Measurements from ENCODE around the gene MAP7. TPM values are rescaled to one million over a fixed set of nuclear protein-coding genes. Genes with fewer than 3 reads are reported as not detected.
"Not testable (repeated sequence)": the region's sequence is repeated elsewhere in the genome, so short reads cannot be mapped to it uniquely, and the experiment has no call there.

The MAP7 gene
- total RNA-seq, 2 experiments from 2014 or later = not detected

- Histone ChIP-seq H3K4me1 (ENCODE audit: insufficient read depth, low read length, poor library complexity, severe bottlenecking) (no peaks in the 10 kb centered on the region), H3K36me3 (ENCODE audit: insufficient read depth, low read length) (no peaks in the 10 kb centered on the region), H3K27ac (ENCODE audit: low read depth, low read length, poor library complexity, severe bottlenecking) (no peak overlapping the region), H3K4me3 (ENCODE audit: low read depth, low read length, poor library complexity, severe bottlenecking) (no peak overlapping the region), H3K9me2 (ENCODE audit: insufficient read depth, low read length) (no peaks in the 10 kb centered on the region), H4K20me1 (ENCODE audit: insufficient read depth, low read length) (no peaks in the 10 kb centered on the region), H3K4me2 (ENCODE audit: low read length) (no peak overlapping the region), H2AFZ (ENCODE audit: low read length) (no peak overlapping the region), H3K79me2 (ENCODE audit: insufficient read depth, low read depth, low read length) (no peaks in the 10 kb centered on the region), H3K9me3 (ENCODE audit: low read length) (no peaks in the 10 kb centered on the region)
- TF ChIP-seq EZH2phosphoT487 (IDR thresholded peaks at IDR 0.05; ENCODE audit: borderline replicate concordance, low read depth, low read length) (no peak), CTCF (conservative IDR thresholded peaks at IDR 0.05; ENCODE audit: low read length) (no peak)
- ChIA-PET POLR2A (interaction anchor here (0.7 kb wide), 1 partner anchor 10 kb away, joined by 3 read pairs; no protein-coding TSS in a partner anchor), CTCF (ENCODE audit: unreplicated experiment) (no interaction called here)
- BruUV-seq (replicated peaks) = no TSS peak
- intact Hi-C loops (cut with micrococcal nuclease; ENCODE audit: unreplicated experiment) = no loop called here
- DNase-seq (ENCODE audit: low spot score) = no peak
These were observed 171.3 kb downstream of the MAP7 start for GRCh38 chr6:136378888-136379287.

GRCh38 chr6:136375836-136376235 lies 174.4 kb downstream of the MAP7 start:
- CTCF ChIA-PET (ENCODE audit: unreplicated experiment) = not testable (repeated sequence)

GRCh38 chr6:136371959-136372358 lies 178.3 kb downstream of the MAP7 start:
- TF ChIP-seq CTCF (conservative IDR thresholded peaks at IDR 0.05; ENCODE audit: low read length) = no peak
- no peak for TF ChIP-seq EZH2phosphoT487 (IDR thresholded peaks at IDR 0.05; ENCODE audit: borderline replicate concordance, low read depth, low read length)
- Histone ChIP-seq H3K4me3 (ENCODE audit: low read depth, low read length, poor library complexity, severe bottlenecking) (no peak overlapping the region), H2AFZ (ENCODE audit: low read length) (no peak overlapping the region), H3K9me2 (ENCODE audit: insufficient read depth, low read length) (no peaks in the 10 kb centered on the region), H3K79me2 (ENCODE audit: insufficient read depth, low read depth, low read length) (no peaks in the 10 kb centered on the region), H3K36me3 (ENCODE audit: insufficient read depth, low read length) (no peaks in the 10 kb centered on the region), H3K4me2 (ENCODE audit: low read length) (no peak overlapping the region), H3K27ac (ENCODE audit: low read depth, low read length, poor library complexity, severe bottlenecking) (no peak overlapping the region), H3K4me1 (ENCODE audit: insufficient read depth, low read length, poor library complexity, severe bottlenecking) (no peaks in the 10 kb centered on the region), H3K9me3 (ENCODE audit: low read length) (no peaks in the 10 kb centered on the region), H4K20me1 (ENCODE audit: insufficient read depth, low read length) (no peaks in the 10 kb centered on the region)
- intact Hi-C loops (cut with micrococcal nuclease; ENCODE audit: unreplicated experiment) = no loop called here
- no peak for DNase-seq (ENCODE audit: low spot score)
- ChIA-PET POLR2A (interaction anchor here (1.3 kb wide), 1 partner anchor 10 kb away, joined by 3 read pairs; no protein-coding TSS in a partner anchor), CTCF (ENCODE audit: unreplicated experiment) (no interaction called here)
- BruUV-seq (replicated peaks) = no TSS peak

More at GRCh38 chr6:136375836-136376235, 174.4 kb downstream of the MAP7 start:
- H3K27ac ChIP-seq (ENCODE audit: low read depth, low read length, poor library complexity, severe bottlenecking); DNase-seq (ENCODE audit: low spot score); H3K36me3 ChIP-seq (ENCODE audit: insufficient read depth, low read length); H3K4me1 ChIP-seq (ENCODE audit: insufficient read depth, low read length, poor library complexity, severe bottlenecking); H3K4me3 ChIP-seq (ENCODE audit: low read depth, low read length, poor library complexity, severe bottlenecking); H3K4me2 ChIP-seq (ENCODE audit: low read length); intact Hi-C loops (cut with micrococcal nuclease; ENCODE audit: unreplicated experiment); H4K20me1 ChIP-seq (ENCODE audit: insufficient read depth, low read length); H3K9me3 ChIP-seq (ENCODE audit: low read length); H2AFZ ChIP-seq (ENCODE audit: low read length); BruUV-seq (replicated peaks); H3K79me2 ChIP-seq (ENCODE audit: insufficient read depth, low read depth, low read length); H3K9me2 ChIP-seq (ENCODE audit: insufficient read depth, low read length): not testable (repeated sequence)
- POLR2A ChIA-PET = interaction anchor here (1.7 kb wide), 1 partner anchor 134 kb away, joined by 3 read pairs; no protein-coding TSS in a partner anchor
